Endothelial cell of umbilical vein (primary cell): ENCODE results near the gene GRIA1. TPM values are rescaled to one million over a fixed set of nuclear protein-coding genes. Genes with fewer than 3 reads are reported as not detected.

Experiments
- BruUV-seq: library from RNA; stranded (reverse); fragments of 400-500 nt; replicated peaks from 2 replicates; lab custom pipeline; 2021; lab: Mats Ljungman, UMichigan
- CTCF ChIA-PET: fragments of 300-600, 350-600 bp; sonication (Branson Sonifier 250); formaldehyde crosslinking; loops from one replicate; lab custom pipeline; 2021; ENCODE audit warnings: antibody characterized with exemption, inconsistent platforms; lab: Charles Lee
- POLR2A ChIA-PET: fragments of 300-600, 350-600 bp; sonication (Branson Sonifier 250); formaldehyde crosslinking; loops from one replicate; lab custom pipeline; 2021; ENCODE audit warnings: antibody characterized with exemption, inconsistent platforms; lab: Charles Lee
- DNase-seq: peaks from one replicate; pipeline ENCODE4 v3.0.0-alpha.2; 2011; ENCODE audit warnings: low read depth, low spot score
- FAIRE-seq: peaks from 2 replicates; lab custom pipeline; 2011; peaks lifted over from hg19 to GRCh38; lab: Jason Lieb, UNC
- H2AFZ ChIP-seq: 2 replicates; pipeline ENCODE4 v1.6.0; 2012; ENCODE audit warnings: low read depth, low read length, control low read depth, inconsistent platforms
- H3K27ac ChIP-seq: 2 replicates; pipeline ENCODE4 v1.5.1; 2011; ENCODE audit warnings: low read depth, mild to moderate bottlenecking, control low read depth, low read length, moderate library complexity; ENCODE audit not compliant: insufficient read depth
- H3K27me3 ChIP-seq, 2 experiments: 2 replicates each; pipeline versions ENCODE4 v1.6.0 to v1.6.1; 2011; ENCODE audit warnings: low read length in 2 of 2, mixed read lengths in 1 of 2; ENCODE audit not compliant: control insufficient read depth in 2 of 2, insufficient read depth in 2 of 2
- H3K36me3 ChIP-seq, 2 experiments: 2 replicates in 1 of 2; 3 replicates in 1 of 2; pipeline ENCODE4 v1.5.1; 2011; ENCODE audit warnings: low read length in 2 of 2, mild to moderate bottlenecking in 1 of 2, moderate library complexity in 1 of 2; ENCODE audit not compliant: control insufficient read depth in 2 of 2, insufficient read depth in 2 of 2; ENCODE audit errors: extremely low read depth in 1 of 2
- H3K4me1 ChIP-seq: 3 replicates; pipeline ENCODE4 v1.5.1; 2011; ENCODE audit warnings: mild to moderate bottlenecking, low read length; ENCODE audit not compliant: control insufficient read depth, insufficient read depth; ENCODE audit errors: extremely low read depth
- H3K4me2 ChIP-seq: 2 replicates; pipeline ENCODE4 v1.6.1; 2011; ENCODE audit warnings: low read length, control low read depth, mixed read lengths; ENCODE audit not compliant: insufficient read depth
- H3K4me3 ChIP-seq, 3 experiments: fragments of 200-600 bp in 1 of 3; sonication (generic), shearing (Covaris generic) in 1 of 3; replicated peaks in 1 of 3; 2 replicates each; pipeline ENCODE4 v1.5.1; 2011 to 2016; ENCODE audit warnings: control low read depth in 3 of 3, low read length in 3 of 3, mild to moderate bottlenecking in 2 of 3, inconsistent platforms in 1 of 3, low read depth in 1 of 3, moderate library complexity in 1 of 3; ENCODE audit not compliant: insufficient read depth in 1 of 3
- H3K79me2 ChIP-seq: 2 replicates; pipeline ENCODE4 v1.6.0; 2012; ENCODE audit warnings: low read length, inconsistent platforms; ENCODE audit not compliant: control insufficient read depth, insufficient read depth
- H3K9ac ChIP-seq: replicated peaks from 2 replicates; pipeline ENCODE3; 2011; ENCODE audit warnings: low read length, control low read depth; ENCODE audit not compliant: insufficient read depth; ENCODE audit errors: extremely low read depth
- H3K9me1 ChIP-seq: replicated peaks from 3 replicates; pipeline ENCODE4 v1.6.0; 2011; ENCODE audit warnings: mild to moderate bottlenecking, low read length; ENCODE audit not compliant: control insufficient read depth, insufficient read depth; ENCODE audit errors: extremely low read depth
- H3K9me3 ChIP-seq: replicated peaks from 2 replicates; pipeline ENCODE4 v1.5.1; 2012; ENCODE audit warnings: low read length, inconsistent platforms; ENCODE audit not compliant: control insufficient read depth, insufficient read depth
- H4K20me1 ChIP-seq: replicated peaks from 2 replicates; pipeline ENCODE3; 2011; ENCODE audit warnings: mild to moderate bottlenecking, low read length; ENCODE audit not compliant: control insufficient read depth, insufficient read depth; ENCODE audit errors: extremely low read depth
- CTCF ChIP-seq, 2 donors: IDR thresholded peaks; 1 replicate in 1 of 2; 2 replicates in 1 of 2; pipeline ENCODE4 v1.5.1; 2011; ENCODE audit warnings: low read length in 2 of 2, mild to moderate bottlenecking in 2 of 2, moderate library complexity in 2 of 2, control low read depth in 1 of 2, inconsistent platforms in 1 of 2, low read depth in 1 of 2; ENCODE audit not compliant: insufficient read depth in 1 of 2; ENCODE audit errors: extremely low read depth in 1 of 2
- EZH2 ChIP-seq: IDR thresholded peaks from 2 replicates; pipeline ENCODE4 v1.6.1; 2012; ENCODE audit warnings: borderline replicate concordance, low read depth, mild to moderate bottlenecking, moderate library complexity, low read length, inconsistent platforms; ENCODE audit not compliant: severe bottlenecking
- FOS ChIP-seq: IDR thresholded peaks from 2 replicates; pipeline ENCODE4 v1.6.1; 2011; ENCODE audit warnings: mild to moderate bottlenecking, low read length, moderate library complexity, borderline replicate concordance; ENCODE audit not compliant: insufficient read depth
- GATA2 ChIP-seq: IDR thresholded peaks from 2 replicates; pipeline ENCODE4 v1.7.0; 2011; ENCODE audit warnings: low read depth, mild to moderate bottlenecking, moderate library complexity, mixed read lengths, low read length; ENCODE audit not compliant: insufficient read length, insufficient read depth
- JUN ChIP-seq: IDR thresholded peaks from 2 replicates; pipeline ENCODE4 v1.6.1; 2011; ENCODE audit warnings: borderline replicate concordance, low read depth; ENCODE audit not compliant: insufficient read length, insufficient read depth
- MAX ChIP-seq: IDR thresholded peaks from 2 replicates; pipeline ENCODE4 v1.6.1; 2011; ENCODE audit not compliant: insufficient read depth, insufficient read length
- MYC ChIP-seq: IDR thresholded peaks from one replicate; pipeline ENCODE4 v1.6.1; 2011; ENCODE audit warnings: mild to moderate bottlenecking, low read depth, low read length
- POLR2A ChIP-seq: IDR thresholded peaks from 2 replicates; pipeline ENCODE4 v1.6.1; 2012; ENCODE audit warnings: low read depth, mild to moderate bottlenecking, control low read depth, low read length
- POLR2AphosphoS5 ChIP-seq: IDR thresholded peaks from 2 replicates; pipeline ENCODE4 v1.6.1; 2012; ENCODE audit warnings: low read depth, mild to moderate bottlenecking, control low read depth, low read length, moderate library complexity; ENCODE audit not compliant: insufficient read depth
- dilution Hi-C: fragments of 300-500 bp; cut with MboI; formaldehyde crosslinking; loops from one replicate; pipeline ENCODE4 v1.15.0; 2019; ENCODE audit warnings: low sequenced_read_pairs; ENCODE audit not compliant: extremely low pct_ligation_motif_present
- intact Hi-C: fragments of 100-400 bp; cut with micrococcal nuclease; formaldehyde crosslinking; loops from one replicate; pipeline ENCODE4 v1.10.0; 2022
- polyA plus RNA-seq, 4 experiments: library from polyadenylated mRNA; depleted of rRNA in 3 of 4; stranded (reverse) in 3 of 4; unstranded in 1 of 4; fragments of >200 nt; gene quantifications; 2 replicates each; pipeline versions ENCODE4 v1.2.1 to v1.2.3, GENCODE V29; 2011 to 2012; ENCODE audit warnings: missing spikeins in 1 of 4
- total RNA-seq: library from RNA; stranded (reverse); gene quantifications from 2 replicates; pipeline ENCODE4 v1.2.3, GENCODE V29; 2021

The GRIA1 gene
- total and polyA plus RNA-seq, 2 donors (not counting 3 experiments of a cell fraction or from before 2014, with no cell fraction given) = not detected

GRCh38 chr5:153470736-153471135, 19.7 kb upstream of the GRIA1 start:
- Histone ChIP-seq H3K9ac (no peak overlapping the region), H3K27ac (no peak overlapping the region), H2AFZ (no peak overlapping the region), H3K27me3 (no peaks in the 10 kb centered on the region), H3K4me3 (no peak overlapping the region), H3K9me3 (no peaks in the 10 kb centered on the region), H4K20me1 (no peaks in the 10 kb centered on the region), H3K9me1 (no peaks in the 10 kb centered on the region), H3K4me2 (no peak overlapping the region), H3K79me2 (no peaks in the 10 kb centered on the region), H3K4me1 (no peaks in the 10 kb centered on the region), H3K36me3 (no peaks in the 10 kb centered on the region)
- FAIRE-seq (no peak), DNase-seq (no peak)
- no peak for TF ChIP-seq JUN
- TF ChIP-seq GATA2 = no peak
- TF ChIP-seq EZH2 = no peak
- no peak for TF ChIP-seq CTCF (IDR thresholded peaks at IDR 0.05; ENCODE audit: extremely low read depth in 1 of 2, insufficient read depth in 1 of 2, low read depth in 1 of 2, low read length in 2 of 2)
- TF ChIP-seq MAX = no peak
- TF ChIP-seq POLR2A = no peak
- no peak for TF ChIP-seq FOS
- no peak for TF ChIP-seq POLR2AphosphoS5
- no peak for TF ChIP-seq MYC
- dilution Hi-C loops (no loop called here), intact Hi-C loops (no loop called here)
- CTCF ChIA-PET = interaction anchor here (1.3 kb wide), 1 partner anchor 9 kb away, joined by 3 read pairs; no protein-coding TSS in a partner anchor
- BruUV-seq = no TSS peak
- POLR2A ChIA-PET = no interaction called here
